Stomach (tissue), 4 donors: ENCODE measurements around the gene JUN.

ENCODE experiments used
- CTCF ChIP-seq, 7 experiments: fragments of 450-650 bp in 4 of 7; fragments of 200-600 bp in 3 of 7; sonication (generic) in 3 of 7; IDR thresholded peaks; one replicate each; pipeline ENCODE4 v1.5.1; 2016 to 2019; ENCODE audit warnings: antibody characterized with exemption in 7 of 7, control low read depth in 2 of 7, mild to moderate bottlenecking in 1 of 7
- EP300 ChIP-seq: sonication (generic); formaldehyde crosslinking; IDR thresholded peaks from one replicate; pipeline ENCODE4 v1.6.1; 2017; ENCODE audit warnings: antibody characterized with exemption

GRCh38 chr1:58812926-58813325 is 29.1 kb upstream of the JUN start:
- TF ChIP-seq EP300 (no peak), CTCF (IDR thresholded peaks at IDR 0.05) (no peak)
